Measurements from ENCODE around the gene OR10P1. TPM values are rescaled to one million over a fixed set of nuclear protein-coding genes. Genes with fewer than 3 reads are reported as not detected.

The OR10P1 gene
- total and polyA plus RNA-seq, 4 donors: not detected

- 92% methylated on average over 5 of the region's 5 CpGs for WGBS, 2 donors
- ATAC-seq (ENCODE audit: insufficient read depth, low FRiP score): no peak
Observed at GRCh38 chr12:55679691-55680090, 43.0 kb downstream of the OR10P1 start.

GRCh38 chr12:55681142-55682077 lies 44.7 kb downstream of the OR10P1 start:
- Histone ChIP-seq H3K27ac (ENCODE audit: low read depth in 1 of 2, low read length in 1 of 2) (peak overlapping the region; percentile 42 to 68), H3K4me1 (ENCODE audit: control insufficient read depth in 5 of 5, insufficient read depth in 5 of 5, low read length in 5 of 5) (peaks cover 0 to 5% (median 0%) of the 10 kb centered on the region in 5 donors), H3K9ac (ENCODE audit: insufficient read depth in 1 of 2, low read length in 2 of 2) (no peak overlapping the region), H3K27me3 (ENCODE audit: control insufficient read depth in 3 of 3, insufficient read depth in 3 of 3, low read length in 2 of 3) (peaks cover 0 to 4% (median 0%) of the 10 kb centered on the region in 3 donors), H3K36me3 (ENCODE audit: control insufficient read depth in 4 of 4, insufficient read depth in 4 of 4, low read length in 4 of 4) (no peaks in the 10 kb centered on the region), H3K9me3 (ENCODE audit: control insufficient read depth in 4 of 4, insufficient read depth in 3 of 4, low read length in 3 of 4) (no peaks in the 10 kb centered on the region), H3K4me3 (no peak overlapping the region)
- DNase-seq (peak; percentile 62 to 78 (median 65)), ATAC-seq (ENCODE audit: insufficient read depth, low FRiP score) (peak; percentile 73)
- TF ChIP-seq, protein P1, sequence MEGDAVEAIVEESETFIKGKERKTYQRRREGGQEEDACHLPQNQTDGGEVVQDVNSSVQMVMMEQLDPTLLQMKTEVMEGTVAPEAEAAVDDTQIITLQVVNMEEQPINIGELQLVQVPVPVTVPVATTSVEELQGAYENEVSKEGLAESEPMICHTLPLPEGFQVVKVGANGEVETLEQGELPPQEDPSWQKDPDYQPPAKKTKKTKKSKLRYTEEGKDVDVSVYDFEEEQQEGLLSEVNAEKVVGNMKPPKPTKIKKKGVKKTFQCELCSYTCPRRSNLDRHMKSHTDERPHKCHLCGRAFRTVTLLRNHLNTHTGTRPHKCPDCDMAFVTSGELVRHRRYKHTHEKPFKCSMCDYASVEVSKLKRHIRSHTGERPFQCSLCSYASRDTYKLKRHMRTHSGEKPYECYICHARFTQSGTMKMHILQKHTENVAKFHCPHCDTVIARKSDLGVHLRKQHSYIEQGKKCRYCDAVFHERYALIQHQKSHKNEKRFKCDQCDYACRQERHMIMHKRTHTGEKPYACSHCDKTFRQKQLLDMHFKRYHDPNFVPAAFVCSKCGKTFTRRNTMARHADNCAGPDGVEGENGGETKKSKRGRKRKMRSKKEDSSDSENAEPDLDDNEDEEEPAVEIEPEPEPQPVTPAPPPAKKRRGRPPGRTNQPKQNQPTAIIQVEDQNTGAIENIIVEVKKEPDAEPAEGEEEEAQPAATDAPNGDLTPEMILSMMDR (IDR thresholded peaks at IDR 0.05; ENCODE audit: control extremely low read depth, extremely low read depth): no peak
- WGBS, 2 donors: 9 to 16% methylated on average over 17 of the region's 17 CpGs

More at GRCh38 chr12:55679691-55680090, 43.0 kb downstream of the OR10P1 start:
- Histone ChIP-seq H3K36me3 (ENCODE audit: control insufficient read depth in 4 of 4, insufficient read depth in 4 of 4, low read length in 4 of 4) (no peaks in the 10 kb centered on the region), H3K27ac (ENCODE audit: low read depth in 1 of 2, low read length in 1 of 2) (no peak overlapping the region), H3K27me3 (ENCODE audit: control insufficient read depth in 3 of 3, insufficient read depth in 3 of 3, low read length in 2 of 3) (peaks cover 0 to 4% (median 0%) of the 10 kb centered on the region in 3 donors), H3K9me3 (ENCODE audit: control insufficient read depth in 4 of 4, insufficient read depth in 3 of 4, low read length in 3 of 4) (no peaks in the 10 kb centered on the region), H3K4me1 (ENCODE audit: control insufficient read depth in 5 of 5, insufficient read depth in 5 of 5, low read length in 5 of 5) (peaks cover 0 to 5% (median 0%) of the 10 kb centered on the region in 5 donors), H3K4me3 (no peak overlapping the region), H3K9ac (ENCODE audit: insufficient read depth in 1 of 2, low read length in 2 of 2) (no peak overlapping the region)
- TF ChIP-seq, protein P1 (IDR thresholded peaks at IDR 0.05; ENCODE audit: control extremely low read depth, extremely low read depth): no peak
- DNase-seq: no peak

DNA sequence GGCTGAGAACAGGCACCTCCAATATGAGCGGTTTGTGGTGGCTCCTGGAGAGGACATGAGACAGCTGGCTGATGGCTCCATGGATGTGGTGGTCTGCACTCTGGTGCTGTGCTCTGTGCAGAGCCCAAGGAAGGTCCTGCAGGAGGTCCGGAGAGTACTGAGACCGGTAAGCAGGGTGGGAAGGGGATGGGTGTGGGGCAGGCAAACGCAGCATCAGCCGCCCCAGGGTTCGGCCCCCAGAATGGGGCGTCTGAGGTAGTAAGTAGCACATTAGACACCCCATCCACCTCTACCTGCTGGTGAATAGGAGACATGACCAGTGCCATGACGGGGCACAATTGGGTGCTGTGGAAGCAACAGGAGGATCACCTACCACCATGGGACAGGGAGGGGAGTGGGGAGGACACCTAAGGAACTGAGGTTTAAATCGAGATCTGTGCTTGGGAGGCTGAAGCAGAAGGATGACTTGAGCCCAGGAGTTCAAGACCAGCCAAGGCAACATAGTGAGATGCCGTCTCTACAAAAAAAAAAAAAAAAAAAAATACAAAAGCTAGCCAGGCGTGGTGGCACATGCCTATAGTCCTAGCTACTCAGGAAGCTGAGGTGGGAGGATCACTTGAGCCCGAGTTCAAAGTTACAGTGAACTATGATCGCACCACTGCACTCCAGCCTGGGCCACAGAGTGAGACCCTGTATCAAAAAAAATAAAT lies 45.5 kb downstream of the OR10P1 start:
- Histone ChIP-seq H3K36me3 (ENCODE audit: control insufficient read depth in 4 of 4, insufficient read depth in 4 of 4, low read length in 4 of 4) (no peaks in the 10 kb centered on the region), H3K9me3 (ENCODE audit: control insufficient read depth in 4 of 4, insufficient read depth in 3 of 4, low read length in 3 of 4) (no peaks in the 10 kb centered on the region), H3K4me3 (no peak overlapping the region), H3K27me3 (ENCODE audit: control insufficient read depth in 3 of 3, insufficient read depth in 3 of 3, low read length in 2 of 3) (peaks cover 0 to 4% (median 0%) of the 10 kb centered on the region in 3 donors), H3K27ac (ENCODE audit: low read depth in 1 of 2, low read length in 1 of 2) (peak overlapping the region in 1 of 2 donors; percentile 67), H3K4me1 (ENCODE audit: control insufficient read depth in 5 of 5, insufficient read depth in 5 of 5, low read length in 5 of 5) (peaks cover 0 to 5% (median 0%) of the 10 kb centered on the region in 5 donors), H3K9ac (ENCODE audit: insufficient read depth in 1 of 2, low read length in 2 of 2) (no peak overlapping the region)
- 80 to 82% methylated on average over 13 of the region's 13 CpGs for WGBS, 2 donors
- DNase-seq: no peak
- no peak for ATAC-seq (ENCODE audit: insufficient read depth, low FRiP score)
- TF ChIP-seq, protein P1 (IDR thresholded peaks at IDR 0.05; ENCODE audit: control extremely low read depth, extremely low read depth): no peak

Measured in lung (tissue), 12 donors.